GM23338 (cell line): Measurements from ENCODE around the gene EDEM1. TPM values are rescaled to one million over a fixed set of nuclear protein-coding genes. Genes with fewer than 3 reads are reported as not detected.

Experiments used
- ATAC-seq: fragments of 200-7000 bp; cut with Tn5 transposase; 3 replicates; pipeline ENCODE4 v1.9.1; 2020
- DNase-seq: peaks from one replicate; pipeline ENCODE4 v3.0.0-alpha.2; 2015; ENCODE audit warnings: low spot score
- H2AFZ ChIP-seq: fragments of 200-600 bp; sonication (generic); 2 replicates; pipeline ENCODE4 v1.8.0; 2016; ENCODE audit warnings: antibody characterized with exemption, mild to moderate bottlenecking, moderate library complexity
- H3F3A ChIP-seq: fragments of 200-600 bp; sonication (generic); replicated peaks from 2 replicates; pipeline ENCODE4 v1.8.0; 2017; ENCODE audit warnings: antibody characterized with exemption, mixed run types, low read depth
- H3K27ac ChIP-seq: fragments of 200-600 bp; sonication (generic); 2 replicates; pipeline ENCODE4 v1.6.1; 2016; ENCODE audit warnings: low read depth
- H3K27me3 ChIP-seq: fragments of 200-600 bp; sonication (generic); 2 replicates; pipeline ENCODE4 v1.8.0; 2016; ENCODE audit warnings: mild to moderate bottlenecking, mixed run types, moderate library complexity; ENCODE audit not compliant: insufficient read depth
- H3K36me3 ChIP-seq: fragments of 200-600 bp; sonication (generic); 2 replicates; pipeline ENCODE4 v1.8.0; 2016; ENCODE audit warnings: mild to moderate bottlenecking; ENCODE audit not compliant: insufficient read depth
- H3K4me1 ChIP-seq: fragments of 200-600 bp; sonication (generic); 2 replicates; pipeline ENCODE4 v1.8.0; 2016; ENCODE audit warnings: mild to moderate bottlenecking, moderate library complexity; ENCODE audit not compliant: insufficient read depth
- H3K4me2 ChIP-seq: fragments of 200-600 bp; sonication (generic); 2 replicates; pipeline ENCODE4 v1.7.1; 2017; ENCODE audit warnings: mixed run types
- H3K4me3 ChIP-seq: fragments of 200-600 bp; sonication (generic); 2 replicates; pipeline ENCODE4 v1.6.1; 2016; ENCODE audit warnings: mixed run types
- H3K79me2 ChIP-seq: fragments of 200-600 bp; sonication (generic); replicated peaks from 2 replicates; pipeline ENCODE4 v1.8.0; 2017; ENCODE audit warnings: mild to moderate bottlenecking; ENCODE audit not compliant: insufficient read depth
- H3K9me2 ChIP-seq: fragments of 200-600 bp; sonication (generic); 2 replicates; pipeline ENCODE4 v1.8.0; 2017; ENCODE audit not compliant: insufficient read depth
- H4K20me1 ChIP-seq: fragments of 200-600 bp; sonication (generic); replicated peaks from 2 replicates; pipeline ENCODE4 v1.8.0; 2017; ENCODE audit warnings: mild to moderate bottlenecking; ENCODE audit not compliant: insufficient read depth
- H3K27ac Mint-ChIP-seq: 2 replicates; pipeline ENCODE4 v1.8.0; 2020; ENCODE audit warnings: inconsistent platforms, mild to moderate bottlenecking, moderate library complexity, mixed read lengths
- H3K27me3 Mint-ChIP-seq: 3 replicates; pipeline ENCODE4 v1.8.0; 2022; ENCODE audit warnings: low read depth, mild to moderate bottlenecking, moderate library complexity, mixed read lengths, inconsistent platforms; ENCODE audit not compliant: insufficient read depth, poor library complexity
- H3K36me3 Mint-ChIP-seq: 3 replicates; pipeline ENCODE4 v1.8.0; 2021; ENCODE audit warnings: low read depth, mild to moderate bottlenecking, inconsistent platforms, moderate library complexity, mixed read lengths
- H3K4me1 Mint-ChIP-seq: 3 replicates; pipeline ENCODE4 v1.8.0; 2020; ENCODE audit warnings: mild to moderate bottlenecking, inconsistent platforms, mixed read lengths
- H3K4me3 Mint-ChIP-seq: 3 replicates; pipeline ENCODE4 v1.8.0; 2021; ENCODE audit warnings: moderate library complexity, mild to moderate bottlenecking, inconsistent platforms, mixed read lengths
- H3K9me3 Mint-ChIP-seq: 3 replicates; pipeline ENCODE4 v1.8.0; 2020; ENCODE audit warnings: moderate library complexity, mild to moderate bottlenecking, inconsistent platforms, mixed read lengths
- CREB1 ChIP-seq: fragments of 250-450 bp; sonication (Bioruptor Pico); IDR thresholded peaks from 2 replicates; pipeline ENCODE4 v1.5.0; 2020; ENCODE audit warnings: low read depth, mild to moderate bottlenecking, moderate library complexity
- ETS1 ChIP-seq: IDR thresholded peaks from 2 replicates; pipeline ENCODE4 v1.6.1; 2016; ENCODE audit warnings: antibody characterized with exemption
- EZH2 ChIP-seq: fragments of 200-600 bp; sonication (generic); IDR thresholded peaks from one replicate; pipeline ENCODE4 v1.8.0; 2017; ENCODE audit warnings: antibody characterized with exemption, mild to moderate bottlenecking, low read depth; ENCODE audit not compliant: unreplicated experiment
- EZH2phosphoT487 ChIP-seq: fragments of 200-600 bp; sonication (generic); IDR thresholded peaks from one replicate; pipeline ENCODE4 v1.8.1; 2018; ENCODE audit warnings: antibody characterized with exemption; ENCODE audit not compliant: unreplicated experiment
- JUNB ChIP-seq: IDR thresholded peaks from one replicate; pipeline ENCODE4 v1.6.1; 2016; ENCODE audit warnings: antibody characterized with exemption; ENCODE audit not compliant: unreplicated experiment
- NANOG ChIP-seq: IDR thresholded peaks from 2 replicates; pipeline ENCODE4 v1.6.1; 2016; ENCODE audit warnings: antibody characterized with exemption, borderline replicate concordance
- POLR2AphosphoS5 ChIP-seq: IDR thresholded peaks from 2 replicates; pipeline ENCODE4 v1.6.1; 2016; ENCODE audit warnings: antibody characterized with exemption, low read depth
- STAT1 ChIP-seq: IDR thresholded peaks from one replicate; pipeline ENCODE4 v1.6.1; 2016; ENCODE audit warnings: antibody characterized with exemption; ENCODE audit not compliant: unreplicated experiment
- ZNF114 ChIP-seq: fragments of 250-450 bp; sonication (Bioruptor Pico); IDR thresholded peaks from 2 replicates; pipeline ENCODE4 v1.5.0; 2020; ENCODE audit warnings: mild to moderate bottlenecking, moderate library complexity
- ZNF331 ChIP-seq: fragments of 250-450 bp; sonication (Bioruptor Pico); IDR thresholded peaks from 2 replicates; pipeline ENCODE4 v1.5.0; 2020; ENCODE audit warnings: low read depth, mild to moderate bottlenecking, moderate library complexity
- polyA plus RNA-seq: library from polyadenylated mRNA; unstranded; fragments of >200 nt; fragmentation: Nextera tagmentation; extraction: Ambion mirVana; gene quantifications from 2 replicates; pipeline ENCODE4 v1.2.1, GENCODE V29; 2016
- total RNA-seq: library from RNA; depleted of rRNA; stranded (reverse); fragments of >200 nt; shearing (Covaris generic); gene quantifications from 2 replicates; pipeline ENCODE4 v1.2.3, GENCODE V29; 2014
- TF ChIP-seq, protein P1 (sequence below), 2 experiments: fragments of 200-600 bp in 1 of 2; sonication (generic) in 1 of 2; conservative IDR thresholded peaks; 2 replicates each; pipeline versions ENCODE4 v1.5.1 to v1.6.1; 2016 to 2017; ENCODE audit warnings: antibody characterized with exemption in 2 of 2, low read depth in 2 of 2, mild to moderate bottlenecking in 2 of 2, moderate library complexity in 1 of 2
- TF ChIP-seq, protein P2 (sequence below): IDR thresholded peaks from one replicate; pipeline ENCODE4 v1.6.1; 2018; ENCODE audit warnings: antibody characterized with exemption; ENCODE audit not compliant: unreplicated experiment
- TF ChIP-seq, protein P3 (sequence below): fragments of 250-450 bp; sonication (Bioruptor Pico); IDR thresholded peaks from 2 replicates; pipeline ENCODE4 v1.5.0; 2020; ENCODE audit warnings: mild to moderate bottlenecking, moderate library complexity

Gene EDEM1
- total and polyA plus RNA-seq, 2 experiments from 2014 or later = 2.2 to 36.7 TPM

GRCh38 chr3:5194341-5194740 is 6.8 kb downstream of the EDEM1 start:
- H3K27ac Mint-ChIP-seq = 0 out of 2 replicates have a peak overlapping the region, but pooled peaks have one; percentile 29
- no peak for DNase-seq
- H3K79me2 ChIP-seq = peaks cover 53% of the 10 kb centered on the region
- no peaks in the 10 kb centered on the region for H3K9me3 Mint-ChIP-seq
- H3K27me3 Mint-ChIP-seq = no peaks in the 10 kb centered on the region
- no peaks in the 10 kb centered on the region for H3K36me3 ChIP-seq
- peaks cover 31% of the 10 kb centered on the region for H3K4me1 ChIP-seq
- no peak overlapping the region for H3K4me2 ChIP-seq
- H3F3A ChIP-seq = no peaks in the 10 kb centered on the region
- no peaks in the 10 kb centered on the region for H4K20me1 ChIP-seq
- H3K27me3 ChIP-seq = peaks cover under 1% of the 10 kb centered on the region; the same call in 1 of the 2 replicates
- H3K9me2 ChIP-seq = no peaks in the 10 kb centered on the region
- H3K4me3 Mint-ChIP-seq = no peak overlapping the region
- peaks cover 61% of the 10 kb centered on the region for H3K4me1 Mint-ChIP-seq
- no peak for ATAC-seq
- peaks cover 40% of the 10 kb centered on the region for H3K36me3 Mint-ChIP-seq
- TF ChIP-seq, protein P1, sequence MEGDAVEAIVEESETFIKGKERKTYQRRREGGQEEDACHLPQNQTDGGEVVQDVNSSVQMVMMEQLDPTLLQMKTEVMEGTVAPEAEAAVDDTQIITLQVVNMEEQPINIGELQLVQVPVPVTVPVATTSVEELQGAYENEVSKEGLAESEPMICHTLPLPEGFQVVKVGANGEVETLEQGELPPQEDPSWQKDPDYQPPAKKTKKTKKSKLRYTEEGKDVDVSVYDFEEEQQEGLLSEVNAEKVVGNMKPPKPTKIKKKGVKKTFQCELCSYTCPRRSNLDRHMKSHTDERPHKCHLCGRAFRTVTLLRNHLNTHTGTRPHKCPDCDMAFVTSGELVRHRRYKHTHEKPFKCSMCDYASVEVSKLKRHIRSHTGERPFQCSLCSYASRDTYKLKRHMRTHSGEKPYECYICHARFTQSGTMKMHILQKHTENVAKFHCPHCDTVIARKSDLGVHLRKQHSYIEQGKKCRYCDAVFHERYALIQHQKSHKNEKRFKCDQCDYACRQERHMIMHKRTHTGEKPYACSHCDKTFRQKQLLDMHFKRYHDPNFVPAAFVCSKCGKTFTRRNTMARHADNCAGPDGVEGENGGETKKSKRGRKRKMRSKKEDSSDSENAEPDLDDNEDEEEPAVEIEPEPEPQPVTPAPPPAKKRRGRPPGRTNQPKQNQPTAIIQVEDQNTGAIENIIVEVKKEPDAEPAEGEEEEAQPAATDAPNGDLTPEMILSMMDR (conservative IDR thresholded peaks at IDR 0.05; ENCODE audit: low read depth in 2 of 2) = no peak
- TF ChIP-seq, protein P2, sequence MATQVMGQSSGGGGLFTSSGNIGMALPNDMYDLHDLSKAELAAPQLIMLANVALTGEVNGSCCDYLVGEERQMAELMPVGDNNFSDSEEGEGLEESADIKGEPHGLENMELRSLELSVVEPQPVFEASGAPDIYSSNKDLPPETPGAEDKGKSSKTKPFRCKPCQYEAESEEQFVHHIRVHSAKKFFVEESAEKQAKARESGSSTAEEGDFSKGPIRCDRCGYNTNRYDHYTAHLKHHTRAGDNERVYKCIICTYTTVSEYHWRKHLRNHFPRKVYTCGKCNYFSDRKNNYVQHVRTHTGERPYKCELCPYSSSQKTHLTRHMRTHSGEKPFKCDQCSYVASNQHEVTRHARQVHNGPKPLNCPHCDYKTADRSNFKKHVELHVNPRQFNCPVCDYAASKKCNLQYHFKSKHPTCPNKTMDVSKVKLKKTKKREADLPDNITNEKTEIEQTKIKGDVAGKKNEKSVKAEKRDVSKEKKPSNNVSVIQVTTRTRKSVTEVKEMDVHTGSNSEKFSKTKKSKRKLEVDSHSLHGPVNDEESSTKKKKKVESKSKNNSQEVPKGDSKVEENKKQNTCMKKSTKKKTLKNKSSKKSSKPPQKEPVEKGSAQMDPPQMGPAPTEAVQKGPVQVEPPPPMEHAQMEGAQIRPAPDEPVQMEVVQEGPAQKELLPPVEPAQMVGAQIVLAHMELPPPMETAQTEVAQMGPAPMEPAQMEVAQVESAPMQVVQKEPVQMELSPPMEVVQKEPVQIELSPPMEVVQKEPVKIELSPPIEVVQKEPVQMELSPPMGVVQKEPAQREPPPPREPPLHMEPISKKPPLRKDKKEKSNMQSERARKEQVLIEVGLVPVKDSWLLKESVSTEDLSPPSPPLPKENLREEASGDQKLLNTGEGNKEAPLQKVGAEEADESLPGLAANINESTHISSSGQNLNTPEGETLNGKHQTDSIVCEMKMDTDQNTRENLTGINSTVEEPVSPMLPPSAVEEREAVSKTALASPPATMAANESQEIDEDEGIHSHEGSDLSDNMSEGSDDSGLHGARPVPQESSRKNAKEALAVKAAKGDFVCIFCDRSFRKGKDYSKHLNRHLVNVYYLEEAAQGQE = no peak
- TF ChIP-seq POLR2AphosphoS5 = no peak
- TF ChIP-seq ETS1 = no peak
- TF ChIP-seq NANOG = no peak
- TF ChIP-seq EZH2phosphoT487 = no peak
- TF ChIP-seq STAT1 = no peak
- TF ChIP-seq ZNF114 (CRISPR knock-in tag) = no peak
- TF ChIP-seq CREB1 (CRISPR knock-in tag) = no peak
- TF ChIP-seq, protein P3, sequence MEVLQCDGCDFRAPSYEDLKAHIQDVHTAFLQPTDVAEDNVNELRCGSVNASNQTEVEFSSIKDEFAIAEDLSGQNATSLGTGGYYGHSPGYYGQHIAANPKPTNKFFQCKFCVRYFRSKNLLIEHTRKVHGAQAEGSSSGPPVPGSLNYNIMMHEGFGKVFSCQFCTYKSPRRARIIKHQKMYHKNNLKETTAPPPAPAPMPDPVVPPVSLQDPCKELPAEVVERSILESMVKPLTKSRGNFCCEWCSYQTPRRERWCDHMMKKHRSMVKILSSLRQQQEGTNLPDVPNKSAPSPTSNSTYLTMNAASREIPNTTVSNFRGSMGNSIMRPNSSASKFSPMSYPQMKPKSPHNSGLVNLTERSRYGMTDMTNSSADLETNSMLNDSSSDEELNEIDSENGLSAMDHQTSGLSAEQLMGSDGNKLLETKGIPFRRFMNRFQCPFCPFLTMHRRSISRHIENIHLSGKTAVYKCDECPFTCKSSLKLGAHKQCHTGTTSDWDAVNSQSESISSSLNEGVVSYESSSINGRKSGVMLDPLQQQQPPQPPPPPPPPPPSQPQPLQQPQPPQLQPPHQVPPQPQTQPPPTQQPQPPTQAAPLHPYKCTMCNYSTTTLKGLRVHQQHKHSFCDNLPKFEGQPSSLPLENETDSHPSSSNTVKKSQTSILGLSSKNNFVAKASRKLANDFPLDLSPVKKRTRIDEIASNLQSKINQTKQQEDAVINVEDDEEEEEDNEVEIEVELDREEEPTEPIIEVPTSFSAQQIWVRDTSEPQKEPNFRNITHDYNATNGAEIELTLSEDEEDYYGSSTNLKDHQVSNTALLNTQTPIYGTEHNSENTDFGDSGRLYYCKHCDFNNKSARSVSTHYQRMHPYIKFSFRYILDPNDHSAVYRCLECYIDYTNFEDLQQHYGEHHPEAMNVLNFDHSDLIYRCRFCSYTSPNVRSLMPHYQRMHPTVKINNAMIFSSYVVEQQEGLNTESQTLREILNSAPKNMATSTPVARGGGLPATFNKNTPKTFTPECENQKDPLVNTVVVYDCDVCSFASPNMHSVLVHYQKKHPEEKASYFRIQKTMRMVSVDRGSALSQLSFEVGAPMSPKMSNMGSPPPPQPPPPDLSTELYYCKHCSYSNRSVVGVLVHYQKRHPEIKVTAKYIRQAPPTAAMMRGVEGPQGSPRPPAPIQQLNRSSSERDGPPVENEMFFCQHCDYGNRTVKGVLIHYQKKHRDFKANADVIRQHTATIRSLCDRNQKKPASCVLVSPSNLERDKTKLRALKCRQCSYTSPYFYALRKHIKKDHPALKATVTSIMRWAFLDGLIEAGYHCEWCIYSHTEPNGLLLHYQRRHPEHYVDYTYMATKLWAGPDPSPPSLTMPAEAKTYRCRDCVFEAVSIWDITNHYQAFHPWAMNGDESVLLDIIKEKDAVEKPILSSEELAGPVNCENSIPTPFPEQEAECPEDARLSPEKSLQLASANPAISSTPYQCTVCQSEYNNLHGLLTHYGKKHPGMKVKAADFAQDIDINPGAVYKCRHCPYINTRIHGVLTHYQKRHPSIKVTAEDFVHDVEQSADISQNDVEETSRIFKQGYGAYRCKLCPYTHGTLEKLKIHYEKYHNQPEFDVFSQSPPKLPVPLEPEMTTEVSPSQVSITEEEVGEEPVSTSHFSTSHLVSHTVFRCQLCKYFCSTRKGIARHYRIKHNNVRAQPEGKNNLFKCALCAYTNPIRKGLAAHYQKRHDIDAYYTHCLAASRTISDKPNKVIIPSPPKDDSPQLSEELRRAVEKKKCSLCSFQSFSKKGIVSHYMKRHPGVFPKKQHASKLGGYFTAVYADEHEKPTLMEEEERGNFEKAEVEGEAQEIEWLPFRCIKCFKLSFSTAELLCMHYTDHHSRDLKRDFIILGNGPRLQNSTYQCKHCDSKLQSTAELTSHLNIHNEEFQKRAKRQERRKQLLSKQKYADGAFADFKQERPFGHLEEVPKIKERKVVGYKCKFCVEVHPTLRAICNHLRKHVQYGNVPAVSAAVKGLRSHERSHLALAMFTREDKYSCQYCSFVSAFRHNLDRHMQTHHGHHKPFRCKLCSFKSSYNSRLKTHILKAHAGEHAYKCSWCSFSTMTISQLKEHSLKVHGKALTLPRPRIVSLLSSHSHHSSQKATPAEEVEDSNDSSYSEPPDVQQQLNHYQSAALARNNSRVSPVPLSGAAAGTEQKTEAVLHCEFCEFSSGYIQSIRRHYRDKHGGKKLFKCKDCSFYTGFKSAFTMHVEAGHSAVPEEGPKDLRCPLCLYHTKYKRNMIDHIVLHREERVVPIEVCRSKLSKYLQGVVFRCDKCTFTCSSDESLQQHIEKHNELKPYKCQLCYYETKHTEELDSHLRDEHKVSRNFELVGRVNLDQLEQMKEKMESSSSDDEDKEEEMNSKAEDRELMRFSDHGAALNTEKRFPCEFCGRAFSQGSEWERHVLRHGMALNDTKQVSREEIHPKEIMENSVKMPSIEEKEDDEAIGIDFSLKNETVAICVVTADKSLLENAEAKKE = no peak
- no peak for TF ChIP-seq EZH2
- no peak for TF ChIP-seq ZNF331
- TF ChIP-seq JUNB = no peak
- H3K27ac ChIP-seq = no peak overlapping the region
- H3K4me3 ChIP-seq = no peak overlapping the region
- no peak overlapping the region for H2AFZ ChIP-seq
